Panc1 (cell line): ENCODE measurements around the gene SPEM2. TPM values are rescaled to one million over a fixed set of nuclear protein-coding genes. Genes with fewer than 3 reads are reported as not detected.

ENCODE experiments used
- ATAC-seq: fragments of 200-7000 bp; cut with Tn5 transposase; 2 replicates; pipeline ENCODE4 v1.9.1; 2020; ENCODE audit warnings: mild to moderate bottlenecking, moderate library complexity
- BruUV-seq: library from RNA; stranded (reverse); fragments of 400-500 nt; replicated peaks from 2 replicates; lab custom pipeline; 2021; lab: Mats Ljungman, UMichigan
- CTCF ChIA-PET: fragments of 300-600 bp; sonication (Branson Sonifier 250); formaldehyde crosslinking; loops from one replicate; lab custom pipeline; 2022; ENCODE audit warnings: antibody characterized with exemption; lab: Charles Lee
- POLR2A ChIA-PET: fragments of 300-600 bp; sonication (Branson Sonifier 250); formaldehyde crosslinking; loops from one replicate; lab custom pipeline; 2022; ENCODE audit warnings: antibody characterized with exemption; lab: Charles Lee
- DNase-seq: peaks from one replicate; pipeline ENCODE4 v3.0.0-alpha.2; 2010; ENCODE audit warnings: low read depth, low spot score
- H3K27ac ChIP-seq: 2 replicates; pipeline ENCODE4 v1.5.1; 2011; ENCODE audit warnings: mild to moderate bottlenecking, low read length, inconsistent platforms
- H3K27me3 ChIP-seq: fragments of 200-500 bp; sonication (Bioruptor generic); 2 replicates; pipeline ENCODE4 v1.6.0; 2014; ENCODE audit warnings: low read length, inconsistent platforms; ENCODE audit not compliant: control insufficient read depth, insufficient read depth
- H3K36me3 ChIP-seq: fragments of 200-500 bp; sonication (Bioruptor generic); 2 replicates; pipeline ENCODE4 v1.5.1; 2014; ENCODE audit warnings: inconsistent platforms, mild to moderate bottlenecking, low read length, moderate library complexity; ENCODE audit not compliant: control insufficient read depth, insufficient read depth
- H3K4me1 ChIP-seq: 2 replicates; pipeline ENCODE4 v1.5.1; 2011; ENCODE audit warnings: inconsistent platforms, mild to moderate bottlenecking, low read length, moderate library complexity; ENCODE audit not compliant: control insufficient read depth, insufficient read depth
- H3K4me3 ChIP-seq, 2 experiments: 2 replicates each; pipeline ENCODE4 v1.5.1; 2011 to 2012; ENCODE audit warnings: low read depth in 2 of 2, low read length in 2 of 2, mild to moderate bottlenecking in 2 of 2, inconsistent platforms in 1 of 2, moderate library complexity in 1 of 2
- H3K9me3 ChIP-seq: fragments of 200-500 bp; sonication (Bioruptor generic); 2 replicates; pipeline ENCODE4 v1.5.1; 2014; ENCODE audit warnings: low read depth, mild to moderate bottlenecking, inconsistent platforms, low read length, moderate library complexity; ENCODE audit not compliant: control insufficient read depth, insufficient read depth
- POLR2AphosphoS5 ChIP-seq: IDR thresholded peaks from 2 replicates; pipeline ENCODE4 v1.6.1; 2012; ENCODE audit warnings: mild to moderate bottlenecking, low read depth, low read length, moderate library complexity
- SIN3A ChIP-seq: IDR thresholded peaks from 2 replicates; pipeline ENCODE4 v1.6.1; 2012; ENCODE audit warnings: low read depth, mild to moderate bottlenecking, low read length, moderate library complexity, borderline replicate concordance; ENCODE audit not compliant: insufficient read depth
- TCF7L2 ChIP-seq: IDR thresholded peaks from 2 replicates; pipeline ENCODE4 v1.6.1; 2011; ENCODE audit warnings: mild to moderate bottlenecking, low read depth, low read length, inconsistent platforms
- in situ Hi-C: cut with HindIII; loops from 2 replicates; pipeline ENCODE4 v1.10.0; 2016; ENCODE audit warnings: low sequenced_read_pairs, low pct_unique_long_range_greater_than_20kb
- intact Hi-C: fragments of 100-400 bp; cut with micrococcal nuclease; formaldehyde crosslinking; loops from one replicate; pipeline ENCODE4 v1.10.0; 2022; ENCODE audit not compliant: unreplicated experiment
- total RNA-seq: library from RNA; stranded (reverse); gene quantifications from one replicate; pipeline ENCODE4 v1.2.1, GENCODE V29; 2021; ENCODE audit not compliant: unreplicated experiment
- TF ChIP-seq, protein P1 (sequence below), 2 experiments: IDR thresholded peaks; 2 replicates each; pipeline ENCODE4 v1.6.1; 2011 to 2012; ENCODE audit warnings: low read depth in 2 of 2, control low read depth in 1 of 2, low read length in 1 of 2, mild to moderate bottlenecking in 1 of 2, moderate library complexity in 1 of 2; ENCODE audit not compliant: insufficient read depth in 1 of 2
- TF ChIP-seq, protein P2 (sequence below): fragments of 450-650 bp; IDR thresholded peaks from 2 replicates; pipeline ENCODE4 v1.5.1; 2017; ENCODE audit warnings: mild to moderate bottlenecking

SPEM2 gene
- total RNA-seq, 1 experiment from 2014 or later = not detected

DNA sequence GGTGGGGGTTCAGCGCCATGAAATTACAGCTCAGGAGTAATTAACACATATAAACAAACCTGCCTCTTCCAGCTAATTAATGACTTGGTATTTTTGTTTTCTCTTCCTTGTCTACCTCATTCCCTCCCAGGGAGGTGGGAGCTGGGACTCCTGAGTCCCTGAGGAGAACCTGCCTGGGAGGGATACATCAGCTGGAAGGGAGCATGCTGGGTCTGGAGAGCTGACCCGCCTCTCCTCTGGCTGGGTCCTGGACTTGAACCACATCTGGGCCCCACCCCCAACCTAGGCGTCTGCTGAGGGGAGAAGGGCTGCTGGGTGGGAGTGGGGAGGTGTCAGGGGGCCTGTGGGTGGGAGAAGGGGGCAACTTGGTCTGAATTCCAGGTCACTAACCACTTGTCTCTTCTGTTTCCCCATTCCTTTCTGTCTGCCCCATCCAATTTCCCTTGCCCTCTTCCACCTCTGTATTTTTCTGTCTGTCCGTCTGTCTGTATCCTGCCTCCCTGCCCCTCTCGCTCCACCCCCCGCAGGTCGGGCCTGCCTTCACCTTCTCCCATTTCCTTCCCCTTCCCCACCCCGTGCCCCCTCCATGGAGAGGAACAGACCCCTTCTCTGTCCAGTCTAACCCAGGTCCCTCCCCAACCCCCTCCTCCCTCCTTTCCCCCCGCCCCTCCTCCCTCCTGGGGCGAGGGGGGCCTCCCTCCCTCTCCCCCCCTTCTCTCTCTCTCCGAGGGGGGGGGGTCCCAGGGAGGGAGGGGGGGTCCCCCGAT lies 17.7 kb upstream of the SPEM2 start, which contains the start of gene NLGN2:
Gene NLGN2, plus strand, starts transcription at position 361 of the 767 bp plus-strand sequence. CDS start 411 bp downstream, outside the sequence.
- DNase-seq = no peak
- no peak within 1 kb of the TSS for H3K4me3 ChIP-seq
- no peaks in the 10 kb centered on the region for H3K36me3 ChIP-seq
- TF ChIP-seq TCF7L2 (no peak), SIN3A (no peak), POLR2AphosphoS5 (no peak)
- TF ChIP-seq, protein P1, sequence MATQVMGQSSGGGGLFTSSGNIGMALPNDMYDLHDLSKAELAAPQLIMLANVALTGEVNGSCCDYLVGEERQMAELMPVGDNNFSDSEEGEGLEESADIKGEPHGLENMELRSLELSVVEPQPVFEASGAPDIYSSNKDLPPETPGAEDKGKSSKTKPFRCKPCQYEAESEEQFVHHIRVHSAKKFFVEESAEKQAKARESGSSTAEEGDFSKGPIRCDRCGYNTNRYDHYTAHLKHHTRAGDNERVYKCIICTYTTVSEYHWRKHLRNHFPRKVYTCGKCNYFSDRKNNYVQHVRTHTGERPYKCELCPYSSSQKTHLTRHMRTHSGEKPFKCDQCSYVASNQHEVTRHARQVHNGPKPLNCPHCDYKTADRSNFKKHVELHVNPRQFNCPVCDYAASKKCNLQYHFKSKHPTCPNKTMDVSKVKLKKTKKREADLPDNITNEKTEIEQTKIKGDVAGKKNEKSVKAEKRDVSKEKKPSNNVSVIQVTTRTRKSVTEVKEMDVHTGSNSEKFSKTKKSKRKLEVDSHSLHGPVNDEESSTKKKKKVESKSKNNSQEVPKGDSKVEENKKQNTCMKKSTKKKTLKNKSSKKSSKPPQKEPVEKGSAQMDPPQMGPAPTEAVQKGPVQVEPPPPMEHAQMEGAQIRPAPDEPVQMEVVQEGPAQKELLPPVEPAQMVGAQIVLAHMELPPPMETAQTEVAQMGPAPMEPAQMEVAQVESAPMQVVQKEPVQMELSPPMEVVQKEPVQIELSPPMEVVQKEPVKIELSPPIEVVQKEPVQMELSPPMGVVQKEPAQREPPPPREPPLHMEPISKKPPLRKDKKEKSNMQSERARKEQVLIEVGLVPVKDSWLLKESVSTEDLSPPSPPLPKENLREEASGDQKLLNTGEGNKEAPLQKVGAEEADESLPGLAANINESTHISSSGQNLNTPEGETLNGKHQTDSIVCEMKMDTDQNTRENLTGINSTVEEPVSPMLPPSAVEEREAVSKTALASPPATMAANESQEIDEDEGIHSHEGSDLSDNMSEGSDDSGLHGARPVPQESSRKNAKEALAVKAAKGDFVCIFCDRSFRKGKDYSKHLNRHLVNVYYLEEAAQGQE (IDR thresholded peaks at IDR 0.05; ENCODE audit: insufficient read depth in 1 of 2, low read depth in 2 of 2, low read length in 1 of 2) = no peak
- TF ChIP-seq, protein P2, sequence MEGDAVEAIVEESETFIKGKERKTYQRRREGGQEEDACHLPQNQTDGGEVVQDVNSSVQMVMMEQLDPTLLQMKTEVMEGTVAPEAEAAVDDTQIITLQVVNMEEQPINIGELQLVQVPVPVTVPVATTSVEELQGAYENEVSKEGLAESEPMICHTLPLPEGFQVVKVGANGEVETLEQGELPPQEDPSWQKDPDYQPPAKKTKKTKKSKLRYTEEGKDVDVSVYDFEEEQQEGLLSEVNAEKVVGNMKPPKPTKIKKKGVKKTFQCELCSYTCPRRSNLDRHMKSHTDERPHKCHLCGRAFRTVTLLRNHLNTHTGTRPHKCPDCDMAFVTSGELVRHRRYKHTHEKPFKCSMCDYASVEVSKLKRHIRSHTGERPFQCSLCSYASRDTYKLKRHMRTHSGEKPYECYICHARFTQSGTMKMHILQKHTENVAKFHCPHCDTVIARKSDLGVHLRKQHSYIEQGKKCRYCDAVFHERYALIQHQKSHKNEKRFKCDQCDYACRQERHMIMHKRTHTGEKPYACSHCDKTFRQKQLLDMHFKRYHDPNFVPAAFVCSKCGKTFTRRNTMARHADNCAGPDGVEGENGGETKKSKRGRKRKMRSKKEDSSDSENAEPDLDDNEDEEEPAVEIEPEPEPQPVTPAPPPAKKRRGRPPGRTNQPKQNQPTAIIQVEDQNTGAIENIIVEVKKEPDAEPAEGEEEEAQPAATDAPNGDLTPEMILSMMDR = no peak
- H3K27ac ChIP-seq = no peak within 1 kb of the TSS
- BruUV-seq = no TSS peak
- no peaks in the 10 kb centered on the region for H3K9me3 ChIP-seq
- ATAC-seq = no peak
- in situ Hi-C loops = no loop called here
- CTCF ChIA-PET = no interaction called here
- peaks cover 3% of the 10 kb centered on the region for H3K4me1 ChIP-seq
- intact Hi-C loops = no loop called here
- POLR2A ChIA-PET = no interaction called here
- H3K27me3 ChIP-seq = no peaks in the 10 kb centered on the region

DNA sequence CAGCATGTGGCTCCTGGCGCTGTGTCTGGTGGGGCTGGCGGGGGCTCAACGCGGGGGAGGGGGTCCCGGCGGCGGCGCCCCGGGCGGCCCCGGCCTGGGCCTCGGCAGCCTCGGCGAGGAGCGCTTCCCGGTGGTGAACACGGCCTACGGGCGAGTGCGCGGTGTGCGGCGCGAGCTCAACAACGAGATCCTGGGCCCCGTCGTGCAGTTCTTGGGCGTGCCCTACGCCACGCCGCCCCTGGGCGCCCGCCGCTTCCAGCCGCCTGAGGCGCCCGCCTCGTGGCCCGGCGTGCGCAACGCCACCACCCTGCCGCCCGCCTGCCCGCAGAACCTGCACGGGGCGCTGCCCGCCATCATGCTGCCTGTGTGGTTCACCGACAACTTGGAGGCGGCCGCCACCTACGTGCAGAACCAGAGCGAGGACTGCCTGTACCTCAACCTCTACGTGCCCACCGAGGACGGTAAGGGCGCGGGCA lies 17.1 kb upstream of the SPEM2 start:
- no peaks in the 10 kb centered on the region for H3K27me3 ChIP-seq
- ChIA-PET POLR2A (no interaction called here), CTCF (no interaction called here)
- TF ChIP-seq POLR2AphosphoS5 (no peak), TCF7L2 (no peak), SIN3A (no peak)
- TF ChIP-seq, protein P2 = no peak
- TF ChIP-seq, protein P1 (IDR thresholded peaks at IDR 0.05; ENCODE audit: insufficient read depth in 1 of 2, low read depth in 2 of 2, low read length in 1 of 2) = no peak
- intact Hi-C loops (no loop called here), in situ Hi-C loops (no loop called here)
- no peaks in the 10 kb centered on the region; the same call in 1 of the 2 replicates for H3K4me1 ChIP-seq
- no TSS peak for BruUV-seq
- no peak overlapping the region for H3K27ac ChIP-seq
- no peak overlapping the region for H3K4me3 ChIP-seq
- no peaks in the 10 kb centered on the region for H3K36me3 ChIP-seq
- no peak for ATAC-seq
- H3K9me3 ChIP-seq = no peaks in the 10 kb centered on the region
- DNase-seq = no peak
